ENCODE data around the gene PSMA8. TPM values are rescaled to one million over a fixed set of nuclear protein-coding genes. Genes with fewer than 3 reads are reported as not detected.

Gene PSMA8
- total and polyA plus RNA-seq, 4 donors: 0.14 TPM; not detected in 3

GRCh38 chr18:26085056-26085455 is 48.6 kb upstream of the PSMA8 start:
- Histone ChIP-seq H3K27ac (ENCODE audit: low read depth in 1 of 2, low read length in 2 of 2) (no peak overlapping the region), H3K27me3 (ENCODE audit: control insufficient read depth in 4 of 4, insufficient read depth in 4 of 4, low read length in 3 of 4) (no peaks in the 10 kb centered on the region), H3K36me3 (ENCODE audit: control insufficient read depth in 4 of 4, insufficient read depth in 3 of 4, low read depth in 1 of 4, low read length in 3 of 4) (peaks cover 2 to 37% (median 14%) of the 10 kb centered on the region in 4 donors), H3K4me1 (ENCODE audit: control insufficient read depth in 4 of 4, insufficient read depth in 4 of 4, low read length in 3 of 4) (peaks cover 1 to 18% (median 12%) of the 10 kb centered on the region in 4 donors), H3K9ac (ENCODE audit: low read depth in 1 of 2, low read length in 2 of 2) (no peak overlapping the region), H3K4me3 (ENCODE audit: low read depth in 1 of 3, low read length in 3 of 3) (no peak overlapping the region), H3K9me3 (ENCODE audit: control insufficient read depth in 4 of 4, low read length in 3 of 4) (no peaks in the 10 kb centered on the region)
- 96% methylated on average over 5 of the region's 5 CpGs for WGBS
- DNase-seq (ENCODE audit: low spot score): no peak
- TF ChIP-seq NR2F2 (IDR thresholded peaks at IDR 0.05): no peak
- no peak for TF ChIP-seq FOXA2 (IDR thresholded peaks at IDR 0.05)
- no peak for TF ChIP-seq RAD21 (IDR thresholded peaks at IDR 0.05)
- TF ChIP-seq RXRA (IDR thresholded peaks at IDR 0.05): no peak
- no peak for TF ChIP-seq FOXA1 (IDR thresholded peaks at IDR 0.05)
- TF ChIP-seq TAF1 (conservative IDR thresholded peaks at IDR 0.05): no peak
- TF ChIP-seq SP1 (IDR thresholded peaks at IDR 0.05): no peak
- no peak for TF ChIP-seq JUND (IDR thresholded peaks at IDR 0.05)
- TF ChIP-seq EGR1 (IDR thresholded peaks at IDR 0.05; ENCODE audit: low read depth in 2 of 2): no peak
- TF ChIP-seq REST (IDR thresholded peaks at IDR 0.05): no peak
- TF ChIP-seq, protein P1, sequence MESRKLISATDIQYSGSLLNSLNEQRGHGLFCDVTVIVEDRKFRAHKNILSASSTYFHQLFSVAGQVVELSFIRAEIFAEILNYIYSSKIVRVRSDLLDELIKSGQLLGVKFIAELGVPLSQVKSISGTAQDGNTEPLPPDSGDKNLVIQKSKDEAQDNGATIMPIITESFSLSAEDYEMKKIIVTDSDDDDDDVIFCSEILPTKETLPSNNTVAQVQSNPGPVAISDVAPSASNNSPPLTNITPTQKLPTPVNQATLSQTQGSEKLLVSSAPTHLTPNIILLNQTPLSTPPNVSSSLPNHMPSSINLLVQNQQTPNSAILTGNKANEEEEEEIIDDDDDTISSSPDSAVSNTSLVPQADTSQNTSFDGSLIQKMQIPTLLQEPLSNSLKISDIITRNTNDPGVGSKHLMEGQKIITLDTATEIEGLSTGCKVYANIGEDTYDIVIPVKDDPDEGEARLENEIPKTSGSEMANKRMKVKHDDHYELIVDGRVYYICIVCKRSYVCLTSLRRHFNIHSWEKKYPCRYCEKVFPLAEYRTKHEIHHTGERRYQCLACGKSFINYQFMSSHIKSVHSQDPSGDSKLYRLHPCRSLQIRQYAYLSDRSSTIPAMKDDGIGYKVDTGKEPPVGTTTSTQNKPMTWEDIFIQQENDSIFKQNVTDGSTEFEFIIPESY (IDR thresholded peaks at IDR 0.05): no peak
- no peak for TF ChIP-seq HNF4G (IDR thresholded peaks at IDR 0.05)
- TF ChIP-seq, protein P2, sequence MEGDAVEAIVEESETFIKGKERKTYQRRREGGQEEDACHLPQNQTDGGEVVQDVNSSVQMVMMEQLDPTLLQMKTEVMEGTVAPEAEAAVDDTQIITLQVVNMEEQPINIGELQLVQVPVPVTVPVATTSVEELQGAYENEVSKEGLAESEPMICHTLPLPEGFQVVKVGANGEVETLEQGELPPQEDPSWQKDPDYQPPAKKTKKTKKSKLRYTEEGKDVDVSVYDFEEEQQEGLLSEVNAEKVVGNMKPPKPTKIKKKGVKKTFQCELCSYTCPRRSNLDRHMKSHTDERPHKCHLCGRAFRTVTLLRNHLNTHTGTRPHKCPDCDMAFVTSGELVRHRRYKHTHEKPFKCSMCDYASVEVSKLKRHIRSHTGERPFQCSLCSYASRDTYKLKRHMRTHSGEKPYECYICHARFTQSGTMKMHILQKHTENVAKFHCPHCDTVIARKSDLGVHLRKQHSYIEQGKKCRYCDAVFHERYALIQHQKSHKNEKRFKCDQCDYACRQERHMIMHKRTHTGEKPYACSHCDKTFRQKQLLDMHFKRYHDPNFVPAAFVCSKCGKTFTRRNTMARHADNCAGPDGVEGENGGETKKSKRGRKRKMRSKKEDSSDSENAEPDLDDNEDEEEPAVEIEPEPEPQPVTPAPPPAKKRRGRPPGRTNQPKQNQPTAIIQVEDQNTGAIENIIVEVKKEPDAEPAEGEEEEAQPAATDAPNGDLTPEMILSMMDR (IDR thresholded peaks at IDR 0.05; ENCODE audit: low read depth, low read length, missing input control): no peak
- TF ChIP-seq MAX (IDR thresholded peaks at IDR 0.05): no peak
- no peak for TF ChIP-seq HNF4A (conservative IDR thresholded peaks at IDR 0.05)
- TF ChIP-seq GABPA (IDR thresholded peaks at IDR 0.05 in 1 of 2, conservative IDR thresholded peaks at IDR 0.05 in 1 of 2): no peak

- Histone ChIP-seq H3K9ac (ENCODE audit: low read depth in 1 of 2, low read length in 2 of 2) (no peak overlapping the region), H3K27ac (ENCODE audit: low read depth in 1 of 2, low read length in 2 of 2) (no peak overlapping the region), H3K4me1 (ENCODE audit: control insufficient read depth in 4 of 4, insufficient read depth in 4 of 4, low read length in 3 of 4) (peaks cover 1 to 18% (median 14%) of the 10 kb centered on the region in 4 donors), H3K27me3 (ENCODE audit: control insufficient read depth in 4 of 4, insufficient read depth in 4 of 4, low read length in 3 of 4) (no peaks in the 10 kb centered on the region), H3K4me3 (ENCODE audit: low read depth in 1 of 3, low read length in 3 of 3) (no peak overlapping the region), H3K36me3 (ENCODE audit: control insufficient read depth in 4 of 4, insufficient read depth in 3 of 4, low read depth in 1 of 4, low read length in 3 of 4) (peaks cover 2 to 30% (median 14%) of the 10 kb centered on the region in 4 donors), H3K9me3 (ENCODE audit: control insufficient read depth in 4 of 4, low read length in 3 of 4) (no peaks in the 10 kb centered on the region)
- 98% methylated on average over 6 of the region's 6 CpGs for WGBS
- DNase-seq (ENCODE audit: low spot score): no peak
- TF ChIP-seq, protein P2 (IDR thresholded peaks at IDR 0.05; ENCODE audit: low read depth, low read length, missing input control): no peak
- TF ChIP-seq FOXA1 (IDR thresholded peaks at IDR 0.05) (no peak), RXRA (IDR thresholded peaks at IDR 0.05) (no peak), GABPA (IDR thresholded peaks at IDR 0.05 in 1 of 2, conservative IDR thresholded peaks at IDR 0.05 in 1 of 2) (no peak), JUND (IDR thresholded peaks at IDR 0.05) (no peak), FOXA2 (IDR thresholded peaks at IDR 0.05) (no peak), NR2F2 (IDR thresholded peaks at IDR 0.05) (no peak), SP1 (IDR thresholded peaks at IDR 0.05) (no peak), HNF4A (conservative IDR thresholded peaks at IDR 0.05) (no peak), HNF4G (IDR thresholded peaks at IDR 0.05) (no peak), ATF3 (IDR thresholded peaks at IDR 0.05) (no peak), RAD21 (IDR thresholded peaks at IDR 0.05) (no peak), TAF1 (conservative IDR thresholded peaks at IDR 0.05) (no peak), EGR1 (IDR thresholded peaks at IDR 0.05; ENCODE audit: low read depth in 2 of 2) (no peak), YY1 (IDR thresholded peaks at IDR 0.05) (no peak), MAX (IDR thresholded peaks at IDR 0.05) (no peak)
- TF ChIP-seq, protein P1 (IDR thresholded peaks at IDR 0.05): no peak
Observed at GRCh38 chr18:26086959-26087358, 46.7 kb upstream of the PSMA8 start.

Measured in liver (tissue), 9 donors.